Measurements from ENCODE around the gene SDK1.

GRCh38 chr7:3884543-3884942 lies 583.5 kb downstream of the SDK1 start:
- TF ChIP-seq CTCF (IDR thresholded peaks at IDR 0.05 in 4 of 5, conservative IDR thresholded peaks at IDR 0.05 in 1 of 5) (no peak), POLR2A (IDR thresholded peaks at IDR 0.05) (no peak)
